ENCODE data around the gene LRRC63. TPM values are rescaled to one million over a fixed set of nuclear protein-coding genes. Genes with fewer than 3 reads are reported as not detected.

Gene LRRC63
- total RNA-seq, 1 experiment from 2014 or later, result 0.38 TPM

- CTCF ChIA-PET, result interaction anchor here (0.6 kb wide), 1 partner anchor 847 kb away, joined by 6 read pairs; no protein-coding TSS in a partner anchor
- Mint-ChIP-seq H3K27me3 (ENCODE audit: unreplicated experiment) (no peaks in the 10 kb centered on the region), H3K9me3 (ENCODE audit: low read depth, unreplicated experiment) (no peaks in the 10 kb centered on the region)
Observed at GRCh38 chr13:46171739-46172138, 40.0 kb upstream of the LRRC63 start.

GRCh38 chr13:46172531-46172991, 39.2 kb upstream of the LRRC63 start:
- no TSS peak for BruUV-seq (replicated peaks)
- Mint-ChIP-seq H3K27ac (ENCODE audit: unreplicated experiment) (peak overlapping the region; percentile 10), H3K36me3 (ENCODE audit: insufficient read depth, unreplicated experiment) (peaks cover 7% of the 10 kb centered on the region), H3K27me3 (ENCODE audit: unreplicated experiment) (no peaks in the 10 kb centered on the region), H3K9me3 (ENCODE audit: low read depth, unreplicated experiment) (no peaks in the 10 kb centered on the region), H3K4me1 (ENCODE audit: low read depth, unreplicated experiment) (peaks cover 17% of the 10 kb centered on the region), H3K4me3 (ENCODE audit: low read depth, unreplicated experiment) (no peak overlapping the region)
- CTCF ChIA-PET, result no interaction called here
- no peak for DNase-seq
- TF ChIP-seq CTCF (IDR thresholded peaks at IDR 0.05; ENCODE audit: unreplicated experiment), result no peak
- intact Hi-C loops (cut with micrococcal nuclease; ENCODE audit: unreplicated experiment), result no loop called here

More at GRCh38 chr13:46171739-46172138, 40.0 kb upstream of the LRRC63 start:
- intact Hi-C loops (cut with micrococcal nuclease; ENCODE audit: unreplicated experiment), result no loop called here
- Mint-ChIP-seq H3K27ac (ENCODE audit: unreplicated experiment) (no peak overlapping the region), H3K36me3 (ENCODE audit: insufficient read depth, unreplicated experiment) (peaks cover 9% of the 10 kb centered on the region), H3K4me1 (ENCODE audit: low read depth, unreplicated experiment) (peaks cover 17% of the 10 kb centered on the region), H3K4me3 (ENCODE audit: low read depth, unreplicated experiment) (no peak overlapping the region)
- BruUV-seq (replicated peaks), result no TSS peak
- no peak for TF ChIP-seq CTCF (IDR thresholded peaks at IDR 0.05; ENCODE audit: unreplicated experiment)
- DNase-seq, result no peak

GRCh38 chr13:46173656-46174055, 38.1 kb upstream of the LRRC63 start:
- no peak for TF ChIP-seq CTCF (IDR thresholded peaks at IDR 0.05; ENCODE audit: unreplicated experiment)
- Mint-ChIP-seq H3K4me3 (ENCODE audit: low read depth, unreplicated experiment) (no peak overlapping the region), H3K27me3 (ENCODE audit: unreplicated experiment) (no peaks in the 10 kb centered on the region), H3K9me3 (ENCODE audit: low read depth, unreplicated experiment) (no peaks in the 10 kb centered on the region), H3K36me3 (ENCODE audit: insufficient read depth, unreplicated experiment) (peaks cover 4% of the 10 kb centered on the region), H3K4me1 (ENCODE audit: low read depth, unreplicated experiment) (peaks cover 17% of the 10 kb centered on the region), H3K27ac (ENCODE audit: unreplicated experiment) (no peak overlapping the region)
- no TSS peak for BruUV-seq (replicated peaks)
- DNase-seq, result no peak
- CTCF ChIA-PET, result no interaction called here
- intact Hi-C loops (cut with micrococcal nuclease; ENCODE audit: unreplicated experiment), result no loop called here

DNA sequence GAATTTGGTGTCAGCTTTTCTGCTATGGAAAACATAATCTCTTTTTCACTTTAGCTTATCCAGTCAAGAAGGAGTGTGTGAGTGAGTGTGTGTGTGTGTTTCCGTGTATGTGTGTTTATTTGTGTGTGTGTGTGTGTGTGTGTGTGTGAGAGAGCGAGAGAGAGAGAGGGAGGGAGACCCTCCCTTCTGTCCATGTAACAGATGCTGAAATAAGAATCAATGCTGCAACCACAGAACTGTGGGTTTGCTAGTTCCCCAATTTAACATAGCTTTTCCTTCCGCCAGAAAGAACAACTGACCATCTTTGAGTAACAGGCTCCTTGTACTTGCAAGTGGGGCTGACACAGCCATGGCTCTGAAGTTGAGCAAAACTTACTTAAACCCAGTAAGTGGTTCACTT, 35.0 kb upstream of the LRRC63 start:
- Mint-ChIP-seq H3K27ac (ENCODE audit: unreplicated experiment) (no peak overlapping the region), H3K4me1 (ENCODE audit: low read depth, unreplicated experiment) (peaks cover 17% of the 10 kb centered on the region), H3K9me3 (ENCODE audit: low read depth, unreplicated experiment) (no peaks in the 10 kb centered on the region), H3K27me3 (ENCODE audit: unreplicated experiment) (no peaks in the 10 kb centered on the region), H3K4me3 (ENCODE audit: low read depth, unreplicated experiment) (no peak overlapping the region), H3K36me3 (ENCODE audit: insufficient read depth, unreplicated experiment) (peaks cover 9% of the 10 kb centered on the region)
- no TSS peak for BruUV-seq (replicated peaks)
- intact Hi-C loops (cut with micrococcal nuclease; ENCODE audit: unreplicated experiment), result no loop called here
- TF ChIP-seq CTCF (IDR thresholded peaks at IDR 0.05; ENCODE audit: unreplicated experiment), result no peak
- CTCF ChIA-PET, result no interaction called here
- DNase-seq, result no peak

Data from Calu3 (cell line).